ENCODE measurements around the gene MAML2. TPM values are rescaled to one million over a fixed set of nuclear protein-coding genes. Genes with fewer than 3 reads are reported as not detected.

The MAML2 gene
- total RNA-seq, 1 experiment from 2014 or later, result 2.9 TPM

DNA sequence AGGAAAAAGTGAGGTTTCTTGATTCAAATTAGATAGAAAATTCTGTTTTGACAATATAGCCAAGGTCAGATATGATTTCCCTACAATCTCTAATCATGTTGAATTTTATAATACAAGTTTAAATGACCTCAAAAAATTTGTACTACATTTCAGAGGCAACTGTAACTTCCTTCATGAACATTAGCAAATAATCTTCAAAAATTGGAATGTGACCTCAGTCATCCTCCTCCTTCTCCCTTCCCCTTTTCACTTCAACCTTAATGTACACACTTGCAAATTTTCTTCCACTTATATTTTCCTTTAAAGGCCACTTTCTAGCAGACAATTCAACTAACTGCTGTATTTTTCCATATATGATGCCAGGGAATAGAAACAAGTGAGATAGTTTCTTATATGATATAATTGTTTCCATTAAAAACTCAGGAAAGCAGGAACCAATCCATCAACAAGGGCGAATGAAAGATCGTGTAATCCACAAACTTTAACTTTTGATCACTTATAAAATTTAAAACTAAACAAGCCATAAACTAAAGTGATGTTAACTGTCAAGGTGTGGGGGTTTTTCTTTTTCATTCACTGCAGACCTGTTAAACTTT lies 60.3 kb downstream of the MAML2 start:
- DNase-seq (ENCODE audit: low read depth, low spot score) (no peak), ATAC-seq (no peak)
- no peak overlapping the region for H3K27ac ChIP-seq (ENCODE audit: low read length)
- H3K4me3 ChIP-seq (ENCODE audit: low read depth in 2 of 2, low read length in 2 of 2), result no peak overlapping the region
- ChIA-PET POLR2A (no interaction called here), CTCF (no interaction called here)
- no peaks in the 10 kb centered on the region for H3K9me3 ChIP-seq (ENCODE audit: control insufficient read depth, insufficient read depth, low read depth, low read length)
- in situ Hi-C loops (cut with HindIII; ENCODE audit: low pct_unique_long_range_greater_than_20kb, low sequenced_read_pairs) (no loop called here), intact Hi-C loops (cut with micrococcal nuclease; ENCODE audit: unreplicated experiment) (no loop called here)
- TF ChIP-seq CTCF (IDR thresholded peaks at IDR 0.05) (no peak), TCF7L2 (IDR thresholded peaks at IDR 0.05; ENCODE audit: low read depth, low read length) (no peak), POLR2AphosphoS5 (IDR thresholded peaks at IDR 0.05; ENCODE audit: low read depth, low read length) (no peak), SIN3A (IDR thresholded peaks at IDR 0.05; ENCODE audit: borderline replicate concordance, insufficient read depth, low read depth, low read length) (no peak)
- TF ChIP-seq, protein P1, sequence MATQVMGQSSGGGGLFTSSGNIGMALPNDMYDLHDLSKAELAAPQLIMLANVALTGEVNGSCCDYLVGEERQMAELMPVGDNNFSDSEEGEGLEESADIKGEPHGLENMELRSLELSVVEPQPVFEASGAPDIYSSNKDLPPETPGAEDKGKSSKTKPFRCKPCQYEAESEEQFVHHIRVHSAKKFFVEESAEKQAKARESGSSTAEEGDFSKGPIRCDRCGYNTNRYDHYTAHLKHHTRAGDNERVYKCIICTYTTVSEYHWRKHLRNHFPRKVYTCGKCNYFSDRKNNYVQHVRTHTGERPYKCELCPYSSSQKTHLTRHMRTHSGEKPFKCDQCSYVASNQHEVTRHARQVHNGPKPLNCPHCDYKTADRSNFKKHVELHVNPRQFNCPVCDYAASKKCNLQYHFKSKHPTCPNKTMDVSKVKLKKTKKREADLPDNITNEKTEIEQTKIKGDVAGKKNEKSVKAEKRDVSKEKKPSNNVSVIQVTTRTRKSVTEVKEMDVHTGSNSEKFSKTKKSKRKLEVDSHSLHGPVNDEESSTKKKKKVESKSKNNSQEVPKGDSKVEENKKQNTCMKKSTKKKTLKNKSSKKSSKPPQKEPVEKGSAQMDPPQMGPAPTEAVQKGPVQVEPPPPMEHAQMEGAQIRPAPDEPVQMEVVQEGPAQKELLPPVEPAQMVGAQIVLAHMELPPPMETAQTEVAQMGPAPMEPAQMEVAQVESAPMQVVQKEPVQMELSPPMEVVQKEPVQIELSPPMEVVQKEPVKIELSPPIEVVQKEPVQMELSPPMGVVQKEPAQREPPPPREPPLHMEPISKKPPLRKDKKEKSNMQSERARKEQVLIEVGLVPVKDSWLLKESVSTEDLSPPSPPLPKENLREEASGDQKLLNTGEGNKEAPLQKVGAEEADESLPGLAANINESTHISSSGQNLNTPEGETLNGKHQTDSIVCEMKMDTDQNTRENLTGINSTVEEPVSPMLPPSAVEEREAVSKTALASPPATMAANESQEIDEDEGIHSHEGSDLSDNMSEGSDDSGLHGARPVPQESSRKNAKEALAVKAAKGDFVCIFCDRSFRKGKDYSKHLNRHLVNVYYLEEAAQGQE (IDR thresholded peaks at IDR 0.05; ENCODE audit: insufficient read depth in 1 of 2, low read depth in 2 of 2, low read length in 1 of 2), result no peak
- BruUV-seq (replicated peaks), result no TSS peak
- H3K4me1 ChIP-seq (ENCODE audit: control insufficient read depth, insufficient read depth, low read length), result peaks cover 4% of the 10 kb centered on the region; the same call in 1 of the 2 replicates
- H3K27me3 ChIP-seq (ENCODE audit: control insufficient read depth, insufficient read depth, low read length), result no peaks in the 10 kb centered on the region
- H3K36me3 ChIP-seq (ENCODE audit: control insufficient read depth, insufficient read depth, low read length), result no peaks in the 10 kb centered on the region

- no peaks in the 10 kb centered on the region for H3K9me3 ChIP-seq (ENCODE audit: control insufficient read depth, insufficient read depth, low read depth, low read length)
- CTCF ChIA-PET, result no interaction called here
- no peaks in the 10 kb centered on the region for H3K27me3 ChIP-seq (ENCODE audit: control insufficient read depth, insufficient read depth, low read length)
- peaks cover 7% of the 10 kb centered on the region; the same call in 1 of the 2 replicates for H3K4me1 ChIP-seq (ENCODE audit: control insufficient read depth, insufficient read depth, low read length)
- intact Hi-C loops (cut with micrococcal nuclease; ENCODE audit: unreplicated experiment), result no loop called here
- BruUV-seq (replicated peaks), result no TSS peak
- POLR2A ChIA-PET, result no interaction called here
- no peak overlapping the region for H3K4me3 ChIP-seq (ENCODE audit: low read depth in 2 of 2, low read length in 2 of 2)
- H3K27ac ChIP-seq (ENCODE audit: low read length), result no peak overlapping the region
- no peaks in the 10 kb centered on the region for H3K36me3 ChIP-seq (ENCODE audit: control insufficient read depth, insufficient read depth, low read length)
- ATAC-seq (no peak), DNase-seq (ENCODE audit: low read depth, low spot score) (no peak)
- no peak for TF ChIP-seq SIN3A (IDR thresholded peaks at IDR 0.05; ENCODE audit: borderline replicate concordance, insufficient read depth, low read depth, low read length)
- TF ChIP-seq TCF7L2 (IDR thresholded peaks at IDR 0.05; ENCODE audit: low read depth, low read length), result no peak
- TF ChIP-seq, protein P1 (IDR thresholded peaks at IDR 0.05; ENCODE audit: insufficient read depth in 1 of 2, low read depth in 2 of 2, low read length in 1 of 2), result no peak
- TF ChIP-seq POLR2AphosphoS5 (IDR thresholded peaks at IDR 0.05; ENCODE audit: low read depth, low read length), result no peak
- no peak for TF ChIP-seq CTCF (IDR thresholded peaks at IDR 0.05)
- in situ Hi-C loops (cut with HindIII; ENCODE audit: low pct_unique_long_range_greater_than_20kb, low sequenced_read_pairs), result no loop called here
Measured at GRCh38 chr11:96280444-96280843, 62.6 kb downstream of the MAML2 start.

All from Panc1 (cell line).